Prostate gland (tissue), 2 donors: ENCODE measurements around the gene RBM20. TPM values are rescaled to one million over a fixed set of nuclear protein-coding genes. Genes with fewer than 3 reads are reported as not detected.
"Not testable (repeated sequence)": the region's sequence is repeated elsewhere in the genome, so short reads cannot be mapped to it uniquely, and the experiment has no call there.

Experiments used
- DNase-seq: peaks from one replicate; pipeline ENCODE4 v3.0.0-alpha.2; 2019; ENCODE audit warnings: low spot score
- H3K27ac ChIP-seq, 2 donors: fragments of 200-600 bp; sonication (generic); 2 replicates each; pipeline ENCODE4 v1.5.1; 2017 to 2019
- H3K27me3 ChIP-seq: fragments of 200-600 bp; sonication (generic); replicated peaks from 2 replicates; pipeline ENCODE4 v1.5.1; 2019; ENCODE audit not compliant: insufficient read depth
- H3K36me3 ChIP-seq, 2 donors: fragments of 200-600 bp; sonication (generic); 1 replicate in 1 of 2; 2 replicates in 1 of 2; pipeline versions ENCODE4 v1.5.1 to v1.8.1; 2017 to 2019
- H3K4me1 ChIP-seq: fragments of 200-600 bp; sonication (generic); replicated peaks from 2 replicates; pipeline ENCODE4 v1.5.1; 2019
- H3K4me3 ChIP-seq, 2 donors: fragments of 200-600 bp; sonication (generic); 2 replicates each; pipeline ENCODE4 v1.5.1; 2017 to 2019
- H3K9me3 ChIP-seq: fragments of 200-600 bp; sonication (generic); 2 replicates; pipeline ENCODE4 v1.5.1; 2017
- POLR2A ChIP-seq: fragments of 450-650 bp; IDR thresholded peaks from one replicate; pipeline ENCODE4 v1.6.1; 2016; ENCODE audit warnings: antibody characterized with exemption, mild to moderate bottlenecking
- POLR2AphosphoS5 ChIP-seq: sonication (generic); formaldehyde crosslinking; IDR thresholded peaks from one replicate; pipeline ENCODE4 v1.6.1; 2017; ENCODE audit warnings: antibody characterized with exemption
- WGBS: methylation state at CpG from one replicate; pipeline ENCODE4 v1.1.5; 2018; 5-methylcytosine and 5-hydroxymethylcytosine counted together
- intact Hi-C: fragments of 100-400 bp; cut with DNase I; formaldehyde crosslinking; loops from one replicate; pipeline ENCODE4 v1.14.2; 2022
- total RNA-seq, 2 donors: library from RNA; depleted of rRNA; stranded (reverse); fragments of >200 nt; gene quantifications; one replicate each; pipeline ENCODE4 v1.1.0, GENCODE V29; 2016
- TF ChIP-seq, protein P1 (sequence below), 4 experiments: fragments of 200-600 bp in 2 of 4; fragments of 450-650 bp in 2 of 4; sonication (generic) in 2 of 4; IDR thresholded peaks; 1 replicate in 3 of 4; 2 replicates in 1 of 4; pipeline ENCODE4 v1.5.1; 2016 to 2019; ENCODE audit warnings: antibody characterized with exemption in 4 of 4, mild to moderate bottlenecking in 2 of 4, moderate library complexity in 2 of 4

Gene RBM20
- total RNA-seq, 2 donors from 2014 or later: 0.41 to 2.8 TPM

DNA sequence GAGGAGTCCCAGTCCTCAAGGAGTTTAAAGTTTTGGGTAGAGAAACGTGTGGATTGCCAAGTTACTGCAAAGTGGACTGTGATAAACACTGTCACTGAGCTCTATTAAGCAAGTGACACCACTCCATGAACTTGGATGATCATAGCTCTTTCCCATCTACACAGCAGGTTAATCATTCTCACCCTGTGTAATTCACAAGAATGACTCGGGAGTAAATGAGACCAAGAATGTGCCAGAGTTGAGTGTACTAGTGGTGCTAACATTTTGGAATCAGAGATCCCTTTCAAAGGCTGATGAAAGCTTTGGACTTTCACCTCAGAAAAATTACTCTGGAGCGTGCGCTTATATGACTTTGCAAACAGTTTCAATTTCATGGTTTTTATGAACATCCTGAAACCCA lies 80.8 kb downstream of the RBM20 start:
- TF ChIP-seq POLR2AphosphoS5: no peak
- no peak for TF ChIP-seq POLR2A
- TF ChIP-seq, protein P1, sequence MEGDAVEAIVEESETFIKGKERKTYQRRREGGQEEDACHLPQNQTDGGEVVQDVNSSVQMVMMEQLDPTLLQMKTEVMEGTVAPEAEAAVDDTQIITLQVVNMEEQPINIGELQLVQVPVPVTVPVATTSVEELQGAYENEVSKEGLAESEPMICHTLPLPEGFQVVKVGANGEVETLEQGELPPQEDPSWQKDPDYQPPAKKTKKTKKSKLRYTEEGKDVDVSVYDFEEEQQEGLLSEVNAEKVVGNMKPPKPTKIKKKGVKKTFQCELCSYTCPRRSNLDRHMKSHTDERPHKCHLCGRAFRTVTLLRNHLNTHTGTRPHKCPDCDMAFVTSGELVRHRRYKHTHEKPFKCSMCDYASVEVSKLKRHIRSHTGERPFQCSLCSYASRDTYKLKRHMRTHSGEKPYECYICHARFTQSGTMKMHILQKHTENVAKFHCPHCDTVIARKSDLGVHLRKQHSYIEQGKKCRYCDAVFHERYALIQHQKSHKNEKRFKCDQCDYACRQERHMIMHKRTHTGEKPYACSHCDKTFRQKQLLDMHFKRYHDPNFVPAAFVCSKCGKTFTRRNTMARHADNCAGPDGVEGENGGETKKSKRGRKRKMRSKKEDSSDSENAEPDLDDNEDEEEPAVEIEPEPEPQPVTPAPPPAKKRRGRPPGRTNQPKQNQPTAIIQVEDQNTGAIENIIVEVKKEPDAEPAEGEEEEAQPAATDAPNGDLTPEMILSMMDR (IDR thresholded peaks at IDR 0.05): no peak
- no peak overlapping the region for H3K27ac ChIP-seq
- WGBS: 70% methylated on average over 4 of the region's 4 CpGs
- H3K9me3 ChIP-seq: no peaks in the 10 kb centered on the region
- intact Hi-C loops: no loop called here
- H3K4me3 ChIP-seq: no peak overlapping the region
- H3K27me3 ChIP-seq: no peaks in the 10 kb centered on the region
- no peaks in the 10 kb centered on the region for H3K36me3 ChIP-seq
- H3K4me1 ChIP-seq: no peaks in the 10 kb centered on the region
- DNase-seq: no peak

- H3K27me3 ChIP-seq: no peaks in the 10 kb centered on the region
- TF ChIP-seq POLR2AphosphoS5 (no peak), POLR2A (no peak)
- TF ChIP-seq, protein P1 (IDR thresholded peaks at IDR 0.05): no peak
Observed at GRCh38 chr10:110725801-110726630, 81.9 kb downstream of the RBM20 start.

GRCh38 chr10:110727785-110728184 lies 83.6 kb downstream of the RBM20 start:
- 70% methylated on average over 2 of the region's 2 CpGs for WGBS
- H3K4me3 ChIP-seq, H3K4me1 ChIP-seq, H3K27me3 ChIP-seq, intact Hi-C loops, H3K9me3 ChIP-seq, H3K36me3 ChIP-seq, DNase-seq, H3K27ac ChIP-seq: not testable (repeated sequence)

More at GRCh38 chr10:110725801-110726630, 81.9 kb downstream of the RBM20 start:
- Histone ChIP-seq H3K4me1 (no peaks in the 10 kb centered on the region), H3K36me3 (no peaks in the 10 kb centered on the region), H3K9me3 (no peaks in the 10 kb centered on the region), H3K27ac (no peak overlapping the region), H3K4me3 (no peak overlapping the region)
- 43% methylated on average over 9 of the region's 10 CpGs for WGBS
- no peak for DNase-seq
- intact Hi-C loops: no loop called here

- no peaks in the 10 kb centered on the region for H3K4me1 ChIP-seq
- DNase-seq: no peak
- intact Hi-C loops: no loop called here
- WGBS: 78% methylated on average over 11 of the region's 11 CpGs
- no peak overlapping the region for H3K4me3 ChIP-seq
- H3K9me3 ChIP-seq: no peaks in the 10 kb centered on the region
- H3K27me3 ChIP-seq: no peaks in the 10 kb centered on the region
- TF ChIP-seq, protein P1 (IDR thresholded peaks at IDR 0.05): no peak
- no peak for TF ChIP-seq POLR2AphosphoS5
- H3K27ac ChIP-seq: no peak overlapping the region
- no peaks in the 10 kb centered on the region for H3K36me3 ChIP-seq
Observed at GRCh38 chr10:110730345-110731050, 86.4 kb downstream of the RBM20 start.

- TF ChIP-seq POLR2AphosphoS5 (no peak), POLR2A (no peak)
- TF ChIP-seq, protein P1 (IDR thresholded peaks at IDR 0.05): no peak
- Histone ChIP-seq H3K36me3 (no peaks in the 10 kb centered on the region), H3K9me3 (no peaks in the 10 kb centered on the region), H3K4me1 (no peaks in the 10 kb centered on the region), H3K27me3 (no peaks in the 10 kb centered on the region), H3K27ac (no peak overlapping the region), H3K4me3 (no peak overlapping the region)
- no peak for DNase-seq
- intact Hi-C loops: no loop called here
- 74% methylated on average over 16 of the region's 16 CpGs for WGBS
Observed at GRCh38 chr10:110733218-110733952, 89.2 kb downstream of the RBM20 start.
